ENCODE data around the gene SIDT2.
A peak's percentile ranks its signal among the peaks of the same experiment; 100 is the strongest.
"Not testable (repeated sequence)": the region's sequence is repeated elsewhere in the genome, so short reads cannot be mapped to it uniquely, and the experiment has no call there.

SIDT2 gene

GRCh38 chr11:117171404-117172061, 7.0 kb upstream of the SIDT2 start:
- DNase-seq (ENCODE audit: low read depth in 3 of 3, low spot score in 1 of 3), result no peak

GRCh38 chr11:117172724-117173421, 5.7 kb upstream of the SIDT2 start:
- no peak for DNase-seq (ENCODE audit: low read depth in 3 of 3, low spot score in 1 of 3)

- DNase-seq (ENCODE audit: low read depth in 3 of 3, low spot score in 1 of 3), result no peak
These were observed 3.4 kb upstream of the SIDT2 start for GRCh38 chr11:117175104-117175503.

GRCh38 chr11:117175781-117176180, 2.8 kb upstream of the SIDT2 start:
- no peak for DNase-seq (ENCODE audit: low read depth in 3 of 3, low spot score in 1 of 3)

- no peak for DNase-seq (ENCODE audit: low read depth in 3 of 3, low spot score in 1 of 3)
These were observed 2.4 kb upstream of the SIDT2 start for GRCh38 chr11:117176186-117176585.

GRCh38 chr11:117177534-117178209, 871 bp upstream of the SIDT2 start:
- DNase-seq (ENCODE audit: low read depth in 3 of 3, low spot score in 1 of 3), result no peak

GRCh38 chr11:117179048-117179999, 781 bp downstream of the SIDT2 start:
- DNase-seq (ENCODE audit: low read depth in 3 of 3, low spot score in 1 of 3), result peak in 2 of 3 donors; percentile 15 to 19

- DNase-seq (ENCODE audit: low read depth in 3 of 3, low spot score in 1 of 3), result no peak
These were observed 1.5 kb downstream of the SIDT2 start for GRCh38 chr11:117180020-117180419.

GRCh38 chr11:117180661-117181585, 2.4 kb downstream of the SIDT2 start:
- DNase-seq (ENCODE audit: low read depth in 3 of 3, low spot score in 1 of 3), result peak in 2 of 3 donors; percentile 23 to 24

- DNase-seq (ENCODE audit: low read depth in 3 of 3, low spot score in 1 of 3), result no peak
These were observed 3.3 kb downstream of the SIDT2 start for GRCh38 chr11:117181586-117182550.

- no peak for DNase-seq (ENCODE audit: low read depth in 3 of 3, low spot score in 1 of 3)
These were observed 4.0 kb downstream of the SIDT2 start for GRCh38 chr11:117182551-117182935.

- not testable (repeated sequence) for DNase-seq (ENCODE audit: low read depth in 3 of 3, low spot score in 1 of 3)
These were observed 4.6 kb downstream of the SIDT2 start for GRCh38 chr11:117183178-117183577.

- DNase-seq (ENCODE audit: low read depth in 3 of 3, low spot score in 1 of 3), result no peak
These were observed 5.3 kb downstream of the SIDT2 start for GRCh38 chr11:117183724-117184349.

GRCh38 chr11:117185736-117186430, 7.3 kb downstream of the SIDT2 start:
- no peak for DNase-seq (ENCODE audit: low read depth in 3 of 3, low spot score in 1 of 3)

GRCh38 chr11:117186431-117186761, 7.9 kb downstream of the SIDT2 start:
- DNase-seq (ENCODE audit: low read depth in 3 of 3, low spot score in 1 of 3), result no peak

GRCh38 chr11:117187007-117187406, 8.5 kb downstream of the SIDT2 start:
- no peak for DNase-seq (ENCODE audit: low read depth in 3 of 3, low spot score in 1 of 3)

- DNase-seq (ENCODE audit: low read depth in 3 of 3, low spot score in 1 of 3), result no peak
These were observed 8.9 kb downstream of the SIDT2 start for GRCh38 chr11:117187428-117187798.
